Liver (tissue), 3 donors: ENCODE results near the gene AGBL4.

Source experiments
- CTCF ChIP-seq: fragments of 150-350 bp; IDR thresholded peaks from 2 replicates; pipeline ENCODE4 v1.5.1; 2017; ENCODE audit warnings: improper control_type of control experiment, low read depth, low read length; ENCODE audit not compliant: missing input control
- JUND ChIP-seq, 2 donors: IDR thresholded peaks; 2 replicates each; pipeline ENCODE4 v1.6.1; 2016; ENCODE audit warnings: antibody characterized with exemption in 2 of 2
- TF ChIP-seq, protein P1 (sequence below): IDR thresholded peaks from 2 replicates; pipeline ENCODE4 v1.6.1; 2016; ENCODE audit warnings: antibody characterized with exemption
- donor health status: healthy.
- donor health status: healthy.

DNA sequence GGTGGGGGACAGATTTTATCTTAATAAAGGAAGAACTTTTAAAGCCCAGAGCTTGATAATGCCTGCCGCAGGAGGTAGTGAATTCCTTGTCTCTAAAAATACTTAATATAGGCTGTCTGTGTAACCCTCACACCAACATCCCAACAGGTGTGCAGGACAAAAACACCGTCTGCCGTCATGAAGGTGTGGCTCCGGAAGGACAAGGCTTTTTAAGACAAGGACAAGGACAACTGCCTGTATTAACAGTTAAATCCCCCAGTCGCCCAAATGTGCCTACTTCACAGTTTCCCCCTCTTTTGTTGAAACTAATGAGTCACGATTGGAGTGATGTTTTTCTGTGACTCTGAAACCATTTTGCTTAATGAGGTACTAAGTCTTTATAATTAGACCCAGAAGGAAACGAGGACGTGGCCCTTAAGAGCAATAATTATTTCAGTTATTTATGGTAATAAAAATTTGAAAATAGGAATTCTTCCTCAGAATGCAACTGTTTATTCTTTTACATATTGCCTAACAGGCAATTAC is 1524.5 kb downstream of the AGBL4 start:
- TF ChIP-seq JUND (IDR thresholded peaks at IDR 0.05) (no peak), CTCF (no peak)
- TF ChIP-seq, protein P1, sequence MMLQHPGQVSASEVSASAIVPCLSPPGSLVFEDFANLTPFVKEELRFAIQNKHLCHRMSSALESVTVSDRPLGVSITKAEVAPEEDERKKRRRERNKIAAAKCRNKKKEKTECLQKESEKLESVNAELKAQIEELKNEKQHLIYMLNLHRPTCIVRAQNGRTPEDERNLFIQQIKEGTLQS: no peak
